Measurements from ENCODE around the gene NEAT1. TPM values are rescaled to one million over a fixed set of nuclear protein-coding genes. Genes with fewer than 3 reads are reported as not detected.

The NEAT1 gene
- total and polyA plus RNA-seq, 2 of the 8 experiments (the other 6 are each of a cell fraction or from before 2014, with no cell fraction given): 2.4 to 10.7 TPM

DNA sequence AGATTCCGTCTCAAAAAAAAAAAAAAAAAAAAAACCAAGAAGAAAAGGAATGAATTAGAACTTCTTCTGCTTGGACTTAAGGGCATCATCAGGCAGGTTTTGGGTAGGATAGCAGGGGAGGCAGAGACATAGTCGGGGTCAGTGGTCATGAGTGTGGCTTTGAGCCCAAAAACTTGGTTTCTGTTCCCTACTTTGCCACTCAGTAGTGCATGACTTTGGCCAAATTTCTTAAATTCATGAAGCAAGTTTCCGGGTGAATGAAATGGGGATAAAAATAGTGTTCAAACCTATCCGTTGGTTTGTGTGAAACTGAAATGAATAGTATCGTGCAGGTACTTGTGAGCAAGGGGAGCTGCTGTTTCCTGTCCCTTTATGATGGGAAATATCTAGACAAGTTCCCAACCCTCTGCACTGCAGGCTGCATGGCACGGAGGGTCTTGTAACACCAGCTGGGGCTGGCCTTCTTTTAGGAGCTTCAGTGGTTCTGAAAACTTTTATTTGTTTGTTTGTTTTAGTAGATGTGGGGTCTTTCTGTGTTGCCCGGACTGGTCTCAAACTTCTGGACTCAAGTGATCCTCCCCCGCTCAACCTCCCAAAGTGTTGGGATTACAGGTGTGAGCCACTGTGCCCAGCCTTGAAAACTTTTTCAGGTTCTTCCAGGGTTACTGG is 18.4 kb downstream of the NEAT1 start:
- WGBS, 2 experiments (ENCODE audit: extremely low coverage in 1 of 2, insufficient coverage in 1 of 2, insufficient read length in 1 of 2, insufficient replicate concordance in 2 of 2, low coverage in 1 of 2, low lambda C conversion rate in 2 of 2, missing lambda C conversion rate in 1 of 2): 87% methylated on average over 7 of the region's 8 CpGs; no CpG with 5 or more reads in 1 of the 2 experiments
- H3K9ac ChIP-seq (replicated peaks in 1 of 4; ENCODE audit: extremely low read depth in 1 of 4, low read depth in 3 of 4, low read length in 3 of 4): no peak overlapping the region
- no peak overlapping the region for H2BK12ac ChIP-seq (ENCODE audit: low read depth, low read length)
- no peak overlapping the region for H3K4me3 ChIP-seq (ENCODE audit: extremely low read depth in 1 of 4, insufficient read depth in 2 of 4, low read depth in 3 of 4, low read length in 4 of 4)
- no peak overlapping the region for H4K91ac ChIP-seq (replicated peaks; ENCODE audit: insufficient read length, low read length)
- H3K14ac ChIP-seq (ENCODE audit: insufficient read length): no peak overlapping the region
- ChIA-PET POLR2A (ENCODE audit: partially characterized antibody) (interaction anchor here (1.3 to 9.4 kb wide), 4 partner anchors 13 to 66 kb away, joined by 3 to 79 read pairs (median 18); partner anchors contain the start of genes MALAT1 and NEAT1), CTCF (ENCODE audit: partially characterized antibody) (interaction anchor here (1.0 to 1.5 kb wide), 5 partner anchors 8 to 39 kb away, joined by 3 to 6 read pairs (median 4); no protein-coding TSS in a partner anchor)
- no peak overlapping the region for H3K27ac ChIP-seq (ENCODE audit: low read depth, low read length)
- H3K36me3 ChIP-seq (ENCODE audit: control insufficient read depth in 2 of 4, insufficient read depth in 4 of 4, low read length in 3 of 4): no peaks in the 10 kb centered on the region
- H2BK15ac ChIP-seq (ENCODE audit: low read length): no peak overlapping the region
- H3K56ac ChIP-seq (replicated peaks; ENCODE audit: insufficient read length, low read depth, low read length): no peak overlapping the region
- H3K23ac ChIP-seq (ENCODE audit: insufficient read length): no peak overlapping the region
- FAIRE-seq (no peak), DNase-seq (ENCODE audit: low read depth in 1 of 2, low spot score in 2 of 2) (no peak)
- no peaks in the 10 kb centered on the region for H3K9me3 ChIP-seq (ENCODE audit: insufficient read depth in 2 of 2, low read depth in 1 of 2, low read length in 1 of 2)
- H3K79me2 ChIP-seq (ENCODE audit: control insufficient read depth in 1 of 2, insufficient read depth in 2 of 2, low read length in 2 of 2): no peaks in the 10 kb centered on the region
- peaks cover 0 to 4% of the 10 kb centered on the region in 2 experiments for H4K20me1 ChIP-seq (replicated peaks in 1 of 2; ENCODE audit: control insufficient read depth in 1 of 2, insufficient read depth in 2 of 2, low read length in 2 of 2)
- no peak overlapping the region for H3K18ac ChIP-seq (ENCODE audit: extremely low read depth, low read length)
- no peak overlapping the region for H4K8ac ChIP-seq (ENCODE audit: extremely low read depth, insufficient read depth, low read length)
- H2BK5ac ChIP-seq (ENCODE audit: low read depth, low read length): no peak overlapping the region
- no peak overlapping the region for H2BK20ac ChIP-seq (ENCODE audit: low read length)
- H4K5ac ChIP-seq (ENCODE audit: insufficient read length, low read depth, low read length): no peak overlapping the region
- no peak overlapping the region for H2BK120ac ChIP-seq (replicated peaks; ENCODE audit: low read depth, low read length)
- no peaks in the 10 kb centered on the region for H3K27me3 ChIP-seq (replicated peaks in 1 of 4; ENCODE audit: control insufficient read depth in 3 of 4, extremely low read depth in 1 of 4, insufficient read depth in 3 of 4, low read length in 3 of 4)
- H3K23me2 ChIP-seq (ENCODE audit: low read depth, low read length): no peaks in the 10 kb centered on the region; the same call in 1 of the 2 replicates
- H3K4me1 ChIP-seq (replicated peaks in 1 of 4; ENCODE audit: control insufficient read depth in 3 of 4, insufficient read depth in 4 of 4, low read length in 3 of 4): no peaks in the 10 kb centered on the region; a peak in 2 of 7 replicates
- no peak overlapping the region for H3K4me2 ChIP-seq (ENCODE audit: insufficient read depth in 1 of 2, low read depth in 2 of 2, low read length in 2 of 2)
- H2AK5ac ChIP-seq (ENCODE audit: low read depth, low read length): no peak overlapping the region
- H2AFZ ChIP-seq (ENCODE audit: low read length): no peak overlapping the region
- H3K4ac ChIP-seq (replicated peaks; ENCODE audit: insufficient read length, low read depth, low read length): no peak overlapping the region
- no peaks in the 10 kb centered on the region; the same call in 1 of the 2 replicates for H3K79me1 ChIP-seq (ENCODE audit: low read depth, low read length)
- TF ChIP-seq BACH1 (IDR thresholded peaks at IDR 0.05; ENCODE audit: low read length): no peak
- TF ChIP-seq SP1 (IDR thresholded peaks at IDR 0.05; ENCODE audit: low read depth, low read length): no peak
- TF ChIP-seq TCF12 (IDR thresholded peaks at IDR 0.05; ENCODE audit: low read depth, low read length): no peak
- TF ChIP-seq YY1 (IDR thresholded peaks at IDR 0.05; ENCODE audit: low read depth, low read length): no peak

All from H1 (cell line).